ENCODE results near the gene RABEP2.

DNA sequence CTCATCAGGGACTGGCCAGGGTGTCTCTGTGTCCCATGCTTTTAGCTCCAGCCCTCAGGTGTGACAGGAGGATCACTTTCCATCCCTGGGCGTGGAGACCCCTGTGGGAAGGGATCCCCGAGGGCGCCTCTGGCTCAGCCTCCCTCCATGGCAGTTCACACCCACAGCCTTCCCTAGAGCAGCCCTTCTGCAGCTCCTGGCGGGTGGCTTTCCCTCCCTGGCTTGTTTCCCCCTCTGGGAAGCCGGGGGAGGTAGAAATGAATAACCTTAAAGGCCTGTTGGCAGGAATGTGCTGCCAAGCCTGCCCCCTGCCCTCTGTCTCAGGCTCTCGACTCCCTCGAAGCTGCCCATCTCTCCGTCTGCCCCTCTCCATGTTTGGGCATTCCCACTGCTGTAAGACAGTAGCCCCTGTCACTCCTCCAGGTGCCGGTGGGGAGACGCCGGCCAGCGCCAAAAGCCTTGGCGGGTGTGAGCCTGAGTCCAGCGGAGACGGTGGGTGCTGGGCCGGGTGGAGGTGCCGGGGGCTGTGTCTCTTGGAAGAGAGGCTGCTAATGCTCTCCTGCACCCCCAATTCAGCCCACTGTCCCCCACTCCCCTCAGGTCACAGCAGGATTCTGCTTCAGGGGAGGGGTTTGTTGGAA is 48.9 kb downstream of the RABEP2 start:
- TF ChIP-seq, protein P1, sequence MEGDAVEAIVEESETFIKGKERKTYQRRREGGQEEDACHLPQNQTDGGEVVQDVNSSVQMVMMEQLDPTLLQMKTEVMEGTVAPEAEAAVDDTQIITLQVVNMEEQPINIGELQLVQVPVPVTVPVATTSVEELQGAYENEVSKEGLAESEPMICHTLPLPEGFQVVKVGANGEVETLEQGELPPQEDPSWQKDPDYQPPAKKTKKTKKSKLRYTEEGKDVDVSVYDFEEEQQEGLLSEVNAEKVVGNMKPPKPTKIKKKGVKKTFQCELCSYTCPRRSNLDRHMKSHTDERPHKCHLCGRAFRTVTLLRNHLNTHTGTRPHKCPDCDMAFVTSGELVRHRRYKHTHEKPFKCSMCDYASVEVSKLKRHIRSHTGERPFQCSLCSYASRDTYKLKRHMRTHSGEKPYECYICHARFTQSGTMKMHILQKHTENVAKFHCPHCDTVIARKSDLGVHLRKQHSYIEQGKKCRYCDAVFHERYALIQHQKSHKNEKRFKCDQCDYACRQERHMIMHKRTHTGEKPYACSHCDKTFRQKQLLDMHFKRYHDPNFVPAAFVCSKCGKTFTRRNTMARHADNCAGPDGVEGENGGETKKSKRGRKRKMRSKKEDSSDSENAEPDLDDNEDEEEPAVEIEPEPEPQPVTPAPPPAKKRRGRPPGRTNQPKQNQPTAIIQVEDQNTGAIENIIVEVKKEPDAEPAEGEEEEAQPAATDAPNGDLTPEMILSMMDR (IDR thresholded peaks at IDR 0.05) = no peak
- TF ChIP-seq POLR2A (IDR thresholded peaks at IDR 0.05) (no peak), POLR2AphosphoS5 (IDR thresholded peaks at IDR 0.05) (no peak)

Data from gastroesophageal sphincter (tissue), 3 donors.